Urinary bladder (tissue), 4 donors: Measurements from ENCODE around the gene TOMM34. TPM values are rescaled to one million over a fixed set of nuclear protein-coding genes. Genes with fewer than 3 reads are reported as not detected.
A peak's percentile ranks its signal among the peaks of the same experiment; 100 is the strongest.

Experiments
- DNase-seq: peaks from one replicate; pipeline ENCODE4 v3.0.0-alpha.2; 2015; ENCODE audit errors: extremely low spot score
- H3K27ac ChIP-seq: one replicate; pipeline ENCODE4 v1.5.1; 2013; ENCODE audit warnings: low read depth, mild to moderate bottlenecking, moderate library complexity
- H3K36me3 ChIP-seq: one replicate; pipeline ENCODE4 v1.6.1; 2013; ENCODE audit warnings: mild to moderate bottlenecking, moderate library complexity; ENCODE audit not compliant: insufficient read depth
- H3K4me1 ChIP-seq: one replicate; pipeline ENCODE4 v1.6.1; 2013; ENCODE audit warnings: mild to moderate bottlenecking, moderate library complexity; ENCODE audit not compliant: insufficient read depth
- H3K4me3 ChIP-seq: one replicate; pipeline ENCODE4 v1.5.1; 2013; ENCODE audit warnings: low read depth, low read length
- WGBS: extraction: QIAGEN DNeasy Blood & Tissue Kit; methylation state at CpG from one replicate; pipeline ENCODE4 v1.1.7; 2013; 5-methylcytosine and 5-hydroxymethylcytosine counted together
- polyA plus RNA-seq: library from polyadenylated mRNA; stranded (reverse); fragments of 200-250 nt; gene quantifications from one replicate; pipeline ENCODE4 v1.2.3, GENCODE V29; 2013
- total RNA-seq: library from RNA; depleted of rRNA; stranded (reverse); fragments of >200 nt; gene quantifications from one replicate; pipeline ENCODE4 v1.2.3, GENCODE V29; 2014
- donor health status: healthy with polysubstance abuse.
- donor health status: healthy.

TOMM34 gene
- total and polyA plus RNA-seq, 2 donors = 12.3 to 19.5 TPM

DNA sequence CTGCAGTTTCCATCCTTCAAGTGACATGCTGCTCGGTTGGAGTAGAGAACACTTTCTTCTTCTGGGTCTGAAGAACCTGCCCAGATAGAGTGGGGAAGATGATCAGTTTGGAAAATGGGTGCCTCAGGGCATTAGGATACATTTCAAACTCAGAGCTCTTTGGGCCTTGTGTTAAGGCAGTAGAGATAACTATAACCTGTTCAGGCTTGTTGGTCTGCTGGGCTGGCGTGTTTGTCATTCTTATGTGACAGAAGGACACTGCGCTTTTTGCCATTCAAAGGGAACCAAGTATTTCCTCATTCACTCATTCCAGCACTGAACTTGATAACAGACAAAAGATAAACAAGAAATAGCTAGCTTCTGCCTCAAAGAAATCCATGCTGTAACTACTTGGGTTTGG lies 3.8 kb downstream of the TOMM34 start:
- 84% methylated on average over 3 of the region's 3 CpGs for WGBS
- no peak overlapping the region for H3K27ac ChIP-seq
- no peaks in the 10 kb centered on the region for H3K4me1 ChIP-seq
- no peaks in the 10 kb centered on the region for H3K36me3 ChIP-seq
- no peak overlapping the region for H3K4me3 ChIP-seq
- DNase-seq = peak; percentile 47

DNA sequence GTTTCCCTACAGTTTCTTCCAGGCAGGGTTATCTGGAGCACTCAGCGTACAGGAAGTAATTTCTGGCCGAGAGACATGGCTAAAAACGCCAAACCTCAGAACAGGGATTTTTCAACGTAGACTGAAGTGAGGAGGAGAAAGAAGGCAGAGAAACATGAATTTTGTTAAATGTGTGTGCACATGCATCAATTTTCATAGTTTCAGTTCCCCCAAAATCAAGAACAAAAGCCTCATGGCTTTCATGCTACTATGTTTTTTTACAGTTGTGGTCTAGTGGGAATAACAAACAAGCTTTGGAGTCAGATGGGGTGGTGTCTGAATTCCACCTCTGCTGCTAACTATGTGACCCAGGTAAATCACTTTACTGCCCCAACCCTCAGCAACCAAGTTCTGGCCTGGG lies 4.9 kb downstream of the TOMM34 start:
- H3K27ac ChIP-seq = no peak overlapping the region
- H3K4me3 ChIP-seq = no peak overlapping the region
- no peak for DNase-seq
- WGBS = 78% methylated on average over 4 of the region's 4 CpGs
- H3K36me3 ChIP-seq = peaks cover 2% of the 10 kb centered on the region
- no peaks in the 10 kb centered on the region for H3K4me1 ChIP-seq

DNA sequence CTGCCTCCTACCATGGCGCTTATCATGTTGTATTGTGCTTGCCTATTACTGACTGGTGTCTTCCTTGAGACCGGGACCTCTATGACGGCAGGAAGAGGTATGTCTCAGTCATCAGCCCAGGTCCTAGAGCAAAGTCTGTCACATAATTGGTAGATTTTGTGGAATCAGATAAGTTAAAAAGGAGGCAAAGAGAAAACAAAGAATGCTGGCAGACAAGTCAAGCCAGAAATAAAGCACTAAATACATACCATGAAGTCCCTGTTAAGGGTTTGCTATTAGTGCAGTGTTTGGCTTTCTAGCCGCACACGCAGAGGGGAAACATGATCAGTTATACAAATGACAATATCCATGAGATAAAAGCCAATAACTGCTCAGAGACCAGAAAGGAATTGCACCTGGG lies 6.0 kb downstream of the TOMM34 start:
- DNase-seq = peak; percentile 60
- Histone ChIP-seq H3K4me3 (no peak overlapping the region), H3K4me1 (no peaks in the 10 kb centered on the region), H3K36me3 (peaks cover 2% of the 10 kb centered on the region), H3K27ac (no peak overlapping the region)
- 92% methylated on average over 5 of the region's 5 CpGs for WGBS

DNA sequence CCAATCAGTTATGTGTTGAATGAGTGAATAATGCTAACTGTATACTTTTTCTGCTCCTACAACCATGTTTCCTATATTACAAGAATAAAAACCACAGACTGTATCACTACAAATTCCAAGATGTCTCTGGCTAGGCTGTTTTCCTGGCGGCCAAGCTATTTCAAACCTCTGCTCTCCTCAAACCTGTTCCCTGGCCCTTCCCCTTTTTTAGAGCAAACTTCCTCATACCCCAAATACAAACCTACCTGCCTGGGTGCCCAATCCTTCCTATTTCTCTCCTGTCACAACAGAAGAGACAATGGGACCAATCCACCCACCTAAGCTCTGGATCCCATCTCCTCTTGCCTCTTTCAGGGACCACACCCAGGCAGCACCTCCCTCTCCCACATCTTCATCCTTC lies 7.5 kb downstream of the TOMM34 start:
- 87% methylated on average over 1 of the region's 1 CpG for WGBS
- peaks cover 2% of the 10 kb centered on the region for H3K36me3 ChIP-seq
- H3K4me3 ChIP-seq = no peak overlapping the region
- H3K27ac ChIP-seq = no peak overlapping the region
- no peaks in the 10 kb centered on the region for H3K4me1 ChIP-seq
- DNase-seq = no peak

DNA sequence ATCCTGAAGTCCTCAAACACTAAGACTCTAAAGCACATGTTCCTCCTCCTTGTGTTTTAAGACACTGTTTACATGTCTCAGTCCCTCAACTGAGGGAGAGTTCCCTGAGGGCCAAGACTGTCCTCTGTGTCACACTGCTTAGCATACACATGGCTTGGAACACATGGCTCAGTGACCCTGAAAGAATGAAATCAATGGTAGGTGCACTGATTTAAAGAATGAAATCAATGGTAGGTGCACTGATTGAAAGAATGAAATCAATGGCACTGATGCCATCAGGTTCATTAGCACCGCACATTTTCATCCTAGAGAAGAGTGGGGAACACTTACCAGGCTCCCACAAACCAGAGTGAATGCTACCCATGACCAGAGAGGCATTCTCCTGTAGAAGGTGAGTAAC lies 9.8 kb downstream of the TOMM34 start:
- Histone ChIP-seq H3K4me3 (no peak overlapping the region), H3K27ac (no peak overlapping the region), H3K36me3 (peaks cover 2% of the 10 kb centered on the region), H3K4me1 (no peaks in the 10 kb centered on the region)
- 94% methylated on average over 1 of the region's 1 CpG for WGBS
- DNase-seq = no peak

DNA sequence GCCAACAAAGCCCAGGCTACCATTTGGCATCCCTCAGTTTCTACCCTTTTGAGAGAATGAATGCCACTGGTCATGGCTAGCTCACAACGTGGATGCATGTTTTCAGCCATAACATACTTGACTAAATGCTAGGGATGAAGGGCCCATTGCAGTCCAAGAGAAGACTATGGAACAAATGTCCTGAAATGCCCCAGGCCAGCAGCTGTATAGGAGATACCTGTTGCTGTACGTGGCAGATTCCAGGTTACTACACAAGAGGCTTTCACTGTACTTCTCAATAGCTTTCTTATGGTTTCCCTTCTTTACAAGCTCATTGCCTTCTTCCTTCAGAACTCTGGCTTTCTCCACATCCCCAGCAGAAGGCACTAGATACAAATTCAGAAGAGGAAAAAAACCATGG lies 11.7 kb downstream of the TOMM34 start:
- Histone ChIP-seq H3K4me1 (no peaks in the 10 kb centered on the region), H3K27ac (no peak overlapping the region), H3K4me3 (no peak overlapping the region), H3K36me3 (peaks cover 2% of the 10 kb centered on the region)
- 92% methylated on average over 2 of the region's 2 CpGs for WGBS
- no peak for DNase-seq

DNA sequence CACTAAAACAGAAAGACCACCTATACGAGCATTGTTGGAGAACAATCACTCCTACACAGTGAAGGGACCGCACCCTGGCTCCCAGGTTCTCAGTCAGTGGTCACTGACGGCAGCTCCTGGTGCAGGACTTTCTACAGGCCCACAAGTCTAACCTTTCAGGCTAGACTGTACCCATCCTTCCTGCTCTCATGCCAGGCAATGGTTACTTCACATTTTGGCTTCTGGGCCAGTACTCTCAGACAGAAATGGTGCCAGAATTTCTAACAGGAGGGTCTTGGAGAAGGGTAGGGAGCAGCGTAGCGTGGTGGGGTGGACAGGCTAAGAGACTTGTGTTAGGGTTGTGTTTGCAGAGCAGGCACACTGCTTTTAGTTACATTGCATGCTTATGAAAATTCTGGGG lies 12.1 kb downstream of the TOMM34 start:
- peaks cover 2% of the 10 kb centered on the region for H3K36me3 ChIP-seq
- no peak overlapping the region for H3K27ac ChIP-seq
- H3K4me1 ChIP-seq = no peaks in the 10 kb centered on the region
- no peak overlapping the region for H3K4me3 ChIP-seq
- no peak for DNase-seq
- 95% methylated on average over 5 of the region's 5 CpGs for WGBS

DNA sequence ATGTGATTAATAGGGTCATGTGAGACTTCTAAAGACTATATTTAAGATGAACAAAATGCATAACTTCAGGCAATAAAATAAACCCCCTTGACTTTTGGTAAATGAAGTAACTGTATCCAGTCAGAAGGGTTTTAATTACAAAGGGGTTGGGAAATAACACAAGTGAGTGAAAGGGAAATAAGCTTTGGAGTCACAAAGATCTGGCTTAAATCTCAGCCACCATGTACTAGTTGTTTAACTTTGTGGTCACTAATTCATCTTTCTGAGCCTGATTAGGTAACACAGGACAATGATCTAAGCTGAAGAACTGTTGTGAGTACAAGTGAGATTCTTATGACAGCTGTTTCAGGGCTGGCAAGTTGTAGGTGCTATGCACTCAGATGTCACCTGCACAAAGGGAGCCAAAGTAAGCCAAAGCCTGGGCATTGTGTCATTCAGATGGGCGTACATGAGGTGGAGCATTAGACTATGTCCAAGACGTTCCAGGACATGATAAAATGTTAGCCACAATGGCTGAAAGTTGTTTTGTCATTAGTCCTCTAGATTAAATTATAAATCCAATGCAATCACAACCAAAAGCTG lies 13.8 kb downstream of the TOMM34 start:
- Histone ChIP-seq H3K36me3 (peaks cover 2% of the 10 kb centered on the region), H3K4me3 (no peak overlapping the region)
- 88% methylated on average over 2 of the region's 2 CpGs for WGBS

DNA sequence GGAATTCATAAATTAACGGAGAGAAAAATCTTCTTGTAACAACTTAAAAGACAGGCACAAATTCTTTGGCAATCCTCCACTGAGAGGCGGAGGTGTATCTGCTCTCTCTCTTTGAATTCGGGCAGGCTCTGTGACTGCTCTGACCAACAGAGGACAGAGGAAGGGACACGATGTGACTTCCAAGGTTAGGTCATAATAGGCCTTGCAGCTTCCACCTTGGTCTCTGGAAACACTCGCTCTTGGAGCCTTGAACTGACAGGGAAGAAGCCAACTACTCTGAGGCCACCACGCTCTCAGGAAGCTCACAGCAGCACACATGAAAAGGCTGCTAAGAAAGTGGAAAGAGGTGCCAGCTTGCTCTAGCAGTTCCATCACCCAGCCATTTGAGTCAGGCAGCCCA lies 14.9 kb downstream of the TOMM34 start:
- 89% methylated on average over 6 of the region's 6 CpGs for WGBS
- Histone ChIP-seq H3K27ac (no peak overlapping the region), H3K36me3 (no peaks in the 10 kb centered on the region), H3K4me3 (no peak overlapping the region), H3K4me1 (no peaks in the 10 kb centered on the region)
- no peak for DNase-seq

More for the DNA sequence above, 13.8 kb downstream of the TOMM34 start:
- no peak for DNase-seq
- Histone ChIP-seq H3K27ac (no peak overlapping the region), H3K4me1 (no peaks in the 10 kb centered on the region)

DNA sequence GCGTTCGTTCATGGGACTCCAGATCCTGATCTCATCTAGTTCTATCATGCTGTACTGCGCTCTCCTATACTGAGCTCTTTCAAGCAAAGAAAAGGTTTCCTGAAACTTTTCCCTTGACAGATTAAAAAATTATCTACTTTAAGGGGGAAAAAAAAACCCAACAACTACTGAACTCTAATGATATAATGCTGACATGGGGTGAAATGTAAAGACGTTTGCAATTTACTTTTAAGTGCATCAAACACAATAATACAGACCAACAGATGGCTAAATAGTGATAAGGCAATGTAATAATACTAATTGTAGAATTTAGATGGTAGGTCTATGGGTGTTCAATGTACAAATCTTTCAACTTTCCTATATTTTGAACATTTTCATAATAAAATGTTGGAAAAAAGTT lies 16.4 kb downstream of the TOMM34 start:
- no peaks in the 10 kb centered on the region for H3K4me1 ChIP-seq
- H3K36me3 ChIP-seq = no peaks in the 10 kb centered on the region
- H3K27ac ChIP-seq = no peak overlapping the region
- H3K4me3 ChIP-seq = no peak overlapping the region
- 87% methylated on average over 4 of the region's 4 CpGs for WGBS
- no peak for DNase-seq

DNA sequence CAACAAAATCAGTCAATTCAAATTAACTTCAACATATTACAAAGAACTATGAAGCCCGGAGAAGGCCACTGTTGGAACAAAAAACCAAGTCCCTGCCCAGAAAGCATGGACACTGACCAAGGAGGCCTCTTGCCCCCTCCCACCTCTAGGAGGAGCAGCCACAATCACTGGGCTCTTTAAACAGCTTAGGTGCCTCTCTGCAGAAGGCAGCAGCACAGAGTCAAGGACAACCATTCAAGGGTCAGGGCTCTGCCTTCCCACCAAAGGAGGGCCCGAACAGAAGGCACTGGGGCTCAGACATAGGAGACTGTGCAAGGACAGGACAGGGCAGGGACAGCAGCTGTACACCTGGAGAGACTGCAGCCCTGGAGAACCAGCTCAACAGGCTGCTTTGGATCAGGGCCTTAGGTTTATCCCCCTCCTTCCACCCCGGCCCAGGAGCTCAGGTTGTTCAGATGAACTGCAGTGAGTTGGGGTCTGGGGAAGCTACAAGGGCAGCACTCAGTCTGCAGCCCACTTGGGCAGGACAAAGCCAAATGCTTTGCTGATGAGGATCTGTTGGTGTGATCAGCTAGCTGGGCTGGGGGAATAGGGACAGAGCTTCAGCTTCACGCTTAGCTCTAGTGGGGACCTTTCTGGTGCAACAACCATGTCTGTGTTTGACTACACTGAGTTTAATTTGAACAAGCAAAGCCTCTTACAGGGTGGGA lies 17.8 kb downstream of the TOMM34 start:
- Histone ChIP-seq H3K36me3 (no peaks in the 10 kb centered on the region), H3K4me3 (no peak overlapping the region), H3K27ac (no peak overlapping the region), H3K4me1 (no peaks in the 10 kb centered on the region)
- WGBS = 80% methylated on average over 4 of the region's 4 CpGs
- no peak for DNase-seq

DNA sequence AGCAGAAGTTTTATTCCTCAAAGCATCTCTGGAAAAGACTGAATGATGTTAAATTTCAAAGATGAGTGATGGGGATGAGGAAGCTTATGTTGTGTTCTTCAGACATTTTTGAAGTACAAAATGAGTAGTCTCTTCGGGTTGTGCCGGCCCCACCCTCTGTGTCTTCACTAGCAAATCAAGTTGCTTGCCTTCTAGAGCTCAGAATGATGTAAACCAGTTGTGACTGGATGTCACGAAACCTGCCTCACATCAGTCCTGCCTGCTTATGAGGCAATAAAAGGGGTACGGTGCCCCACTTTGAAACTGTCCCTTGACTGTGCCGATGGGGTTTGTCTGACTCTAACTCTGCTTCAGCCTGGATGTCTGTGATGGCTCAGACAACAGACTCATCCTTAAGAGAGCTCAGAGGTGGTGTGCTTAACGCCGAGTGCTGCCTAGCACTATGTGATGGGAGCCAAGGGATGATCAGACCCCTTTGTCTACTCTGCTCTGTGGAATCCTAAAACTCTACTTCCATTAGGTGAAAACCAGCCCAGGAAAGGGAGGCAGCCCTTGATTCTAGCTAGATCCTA lies 19.0 kb downstream of the TOMM34 start:
- no peaks in the 10 kb centered on the region for H3K36me3 ChIP-seq
- WGBS = 69% methylated on average over 7 of the region's 7 CpGs

DNA sequence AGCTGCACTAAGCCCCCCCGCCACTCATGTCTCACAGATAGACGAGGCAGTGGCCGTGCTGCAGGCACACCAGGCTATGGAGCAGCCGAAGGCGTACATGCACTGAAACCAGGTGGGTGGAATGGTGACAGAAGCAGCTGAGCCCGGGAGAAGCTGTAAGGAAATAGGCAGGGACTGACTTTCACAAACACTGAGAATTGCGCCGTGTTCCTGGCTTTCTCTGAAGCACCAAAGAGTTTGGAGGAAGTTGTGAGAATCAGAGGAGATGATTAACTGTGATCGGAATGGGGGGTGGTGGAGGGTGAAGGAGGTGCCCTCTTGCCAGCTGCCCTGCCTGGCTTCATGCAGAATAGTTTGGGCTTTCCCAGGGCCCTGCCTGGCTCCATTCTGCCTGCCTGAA lies 21.6 kb downstream of the TOMM34 start:
- H3K4me3 ChIP-seq = no peak overlapping the region
- DNase-seq = no peak
- no peaks in the 10 kb centered on the region for H3K4me1 ChIP-seq
- no peak overlapping the region for H3K27ac ChIP-seq
- WGBS = 85% methylated on average over 9 of the region's 9 CpGs
- no peaks in the 10 kb centered on the region for H3K36me3 ChIP-seq

More for the DNA sequence above, 19.0 kb downstream of the TOMM34 start:
- Histone ChIP-seq H3K4me1 (no peaks in the 10 kb centered on the region), H3K4me3 (no peak overlapping the region), H3K27ac (no peak overlapping the region)
- no peak for DNase-seq

DNA sequence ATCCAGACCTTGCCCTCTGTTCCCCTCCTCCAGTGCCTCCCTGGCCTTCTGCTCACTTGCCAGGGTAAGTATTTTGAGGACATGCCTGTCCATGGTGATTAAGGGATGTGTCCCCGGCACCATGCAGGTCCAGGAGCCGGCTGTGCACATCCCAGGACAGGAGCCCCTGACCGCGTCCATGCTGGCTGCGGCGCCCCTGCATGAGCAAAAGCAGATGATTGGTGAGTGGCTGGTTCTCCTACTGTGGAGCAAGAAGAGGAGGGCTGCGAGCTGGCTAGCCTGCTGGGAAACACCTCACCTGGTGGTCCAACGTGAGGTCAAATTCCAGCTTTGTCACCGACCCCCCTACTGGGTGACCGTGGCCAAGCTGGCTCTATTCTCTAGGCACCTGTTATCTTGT lies 23.7 kb downstream of the TOMM34 start:
- no peaks in the 10 kb centered on the region for H3K4me1 ChIP-seq
- WGBS = 95% methylated on average over 10 of the region's 10 CpGs
- no peak overlapping the region for H3K27ac ChIP-seq
- H3K4me3 ChIP-seq = no peak overlapping the region
- DNase-seq = no peak
- no peaks in the 10 kb centered on the region for H3K36me3 ChIP-seq
